ENCODE measurements around the gene LSM11.
A peak's percentile ranks its signal among the peaks of the same experiment; 100 is the strongest.
"Not testable (repeated sequence)": the region's sequence is repeated elsewhere in the genome, so short reads cannot be mapped to it uniquely, and the experiment has no call there.

Gene LSM11

DNA sequence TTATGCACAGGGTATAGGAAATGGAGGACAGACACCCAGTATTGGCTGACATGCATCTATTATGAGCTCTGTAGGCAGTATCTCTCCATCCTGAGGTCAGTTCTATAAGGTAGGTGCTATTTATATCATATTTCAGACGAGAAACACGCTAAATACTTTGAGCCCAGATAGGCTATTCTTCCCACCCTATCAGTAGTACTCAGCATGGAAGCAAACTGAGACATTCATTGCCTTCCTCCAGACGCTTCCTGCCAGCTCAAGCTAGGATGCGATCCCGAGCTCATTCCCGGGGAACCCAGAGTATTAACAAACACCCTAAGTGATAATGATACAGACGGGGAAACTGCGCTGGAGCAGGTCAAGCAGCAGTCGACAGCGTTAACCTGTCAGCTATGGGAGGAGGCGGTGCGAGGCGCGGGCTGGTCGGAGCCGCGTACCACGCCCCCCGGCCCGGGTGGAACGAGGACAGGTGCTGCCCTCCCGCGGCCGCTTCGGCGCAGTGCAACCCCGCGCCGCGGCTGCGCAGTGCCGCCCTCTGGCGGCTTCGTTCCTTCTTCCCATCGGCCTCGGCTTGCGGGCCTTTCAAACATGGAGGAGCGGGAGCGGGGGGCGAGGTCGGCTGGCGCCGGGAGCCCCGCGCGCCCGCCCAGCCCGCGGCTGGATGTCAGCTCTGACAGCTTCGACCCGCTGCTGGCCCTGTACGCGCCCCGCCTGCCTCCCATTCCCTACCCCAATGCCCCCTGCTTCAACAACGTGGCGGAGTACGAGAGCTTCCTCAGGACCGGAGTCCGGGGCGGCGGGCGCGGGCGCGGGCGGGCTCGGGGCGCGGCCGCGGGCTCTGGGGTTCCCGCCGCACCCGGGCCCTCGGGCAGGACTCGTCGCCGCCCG, at the start of gene LSM11:
TSS of gene LSM11 (plus strand) at position 550 of the 888 bp plus-strand sequence. CDS start at position 589, 39 bp downstream.
- no peak for FAIRE-seq

DNA sequence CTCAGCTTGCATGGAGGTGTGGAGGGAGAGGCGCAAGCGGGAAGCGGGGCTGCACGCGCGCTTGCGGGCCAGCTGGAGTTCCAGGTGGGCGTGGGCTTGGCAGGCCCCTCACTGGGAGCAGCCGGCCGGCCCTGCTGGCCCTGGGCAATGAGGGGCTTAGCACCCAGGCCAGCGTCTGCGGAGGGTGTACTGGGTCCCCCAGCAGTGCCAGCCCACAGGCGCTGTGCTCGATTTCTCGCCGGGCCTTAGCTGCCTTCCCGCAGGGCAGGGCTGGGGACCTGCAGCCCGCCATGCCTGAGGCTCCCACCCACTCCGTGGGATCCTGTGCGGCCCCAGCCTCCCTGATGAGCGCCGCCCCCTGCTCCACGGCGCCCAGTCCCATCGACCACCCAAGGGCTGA, 49.7 kb upstream of the LSM11 start:
- not testable (repeated sequence) for FAIRE-seq

DNA sequence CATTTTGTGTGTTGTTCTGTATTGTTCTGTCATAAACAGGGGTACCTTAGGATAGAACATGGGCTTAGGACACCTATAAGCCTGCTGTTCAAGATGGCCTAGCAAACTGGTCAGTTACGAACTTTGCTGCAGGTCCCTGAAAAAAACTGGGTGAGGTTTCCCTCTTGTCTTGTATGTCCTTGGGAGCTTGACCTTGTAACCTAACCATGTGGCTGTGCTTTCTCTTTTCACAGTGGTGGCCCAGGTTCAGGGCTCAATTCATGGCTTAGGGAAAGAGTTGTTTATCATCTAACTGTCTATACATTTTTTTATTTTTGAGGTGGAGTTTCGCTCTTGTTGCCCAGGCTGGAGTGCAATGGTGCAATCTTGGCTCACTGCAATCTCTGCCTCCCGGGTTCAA, 47.4 kb upstream of the LSM11 start:
- FAIRE-seq = not testable (repeated sequence)

DNA sequence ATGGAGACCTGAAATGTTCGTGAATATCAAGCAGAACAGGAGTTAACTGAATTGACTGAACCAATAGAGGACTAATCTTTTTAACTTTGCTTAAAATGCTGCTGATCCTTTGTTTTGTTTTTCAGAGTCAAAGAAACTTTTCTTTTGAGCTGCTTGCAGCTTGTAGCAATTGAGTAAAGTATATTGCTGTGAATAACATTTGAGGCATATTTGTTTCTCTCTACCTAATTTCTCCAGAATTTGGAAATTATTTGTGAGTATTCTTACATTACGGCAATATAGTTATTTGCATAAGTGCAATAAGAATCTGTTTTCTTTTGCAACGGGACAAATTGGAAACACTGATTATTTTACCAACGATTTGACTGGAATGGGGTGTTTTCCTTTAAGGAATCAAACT, 44.8 kb upstream of the LSM11 start:
- not testable (repeated sequence) for FAIRE-seq

DNA sequence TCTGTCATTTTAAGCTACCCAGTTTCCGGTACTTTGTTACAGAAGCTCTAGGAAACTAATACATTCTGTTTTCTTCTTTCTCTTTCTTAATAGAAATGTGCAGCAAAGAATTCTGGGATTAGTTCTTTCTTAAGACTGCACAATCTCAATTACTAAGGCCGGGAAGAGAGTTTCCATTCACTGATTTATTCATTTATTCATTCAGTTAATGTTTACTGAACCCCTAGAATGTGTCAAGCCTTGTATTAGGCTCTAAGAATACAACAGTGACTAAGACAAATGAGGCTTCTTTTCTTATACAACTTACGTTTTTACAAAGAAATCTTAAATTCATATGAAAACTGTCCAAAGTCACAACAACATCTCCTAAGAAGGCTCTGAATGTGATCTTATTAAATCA, 39.8 kb upstream of the LSM11 start:
- no peak for FAIRE-seq

DNA sequence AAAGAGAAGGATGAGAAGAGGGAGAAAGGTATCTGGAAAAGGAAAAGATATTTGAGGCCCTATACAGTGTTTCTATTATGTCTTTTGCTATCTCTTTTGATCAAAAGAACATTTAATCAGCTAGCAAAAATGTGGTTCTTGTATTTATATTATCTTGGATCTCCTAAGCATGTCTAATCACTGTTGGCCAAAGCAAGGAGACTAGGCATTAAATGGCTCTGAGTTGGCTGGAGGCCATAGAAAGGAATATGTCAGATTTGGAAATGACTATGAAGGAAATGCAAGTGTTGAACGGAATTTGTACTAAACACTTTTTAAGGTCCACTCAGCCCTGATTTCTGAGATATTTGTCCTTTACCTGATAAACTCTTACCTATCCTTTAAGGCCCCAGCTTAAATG, 34.6 kb upstream of the LSM11 start:
- FAIRE-seq = no peak

DNA sequence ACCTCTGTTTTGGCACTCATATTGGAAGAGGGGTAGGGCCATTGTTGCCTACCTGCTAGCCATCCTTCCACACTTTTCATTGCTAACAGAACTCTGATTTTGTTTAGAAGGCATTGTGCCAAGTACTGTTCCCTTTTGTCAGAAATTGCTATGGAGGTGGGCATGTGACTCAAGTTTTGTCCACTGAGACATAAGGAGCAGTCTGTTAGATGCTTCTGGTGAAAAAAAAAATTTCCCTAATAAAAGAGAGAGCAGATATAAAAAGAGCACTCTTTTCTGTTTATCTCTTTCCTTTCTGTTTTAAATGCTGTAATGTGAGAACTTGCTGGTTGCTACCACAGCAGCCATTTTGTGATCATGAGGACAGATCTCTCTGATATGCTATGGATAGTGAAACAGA, 34.2 kb upstream of the LSM11 start:
- no peak for FAIRE-seq

DNA sequence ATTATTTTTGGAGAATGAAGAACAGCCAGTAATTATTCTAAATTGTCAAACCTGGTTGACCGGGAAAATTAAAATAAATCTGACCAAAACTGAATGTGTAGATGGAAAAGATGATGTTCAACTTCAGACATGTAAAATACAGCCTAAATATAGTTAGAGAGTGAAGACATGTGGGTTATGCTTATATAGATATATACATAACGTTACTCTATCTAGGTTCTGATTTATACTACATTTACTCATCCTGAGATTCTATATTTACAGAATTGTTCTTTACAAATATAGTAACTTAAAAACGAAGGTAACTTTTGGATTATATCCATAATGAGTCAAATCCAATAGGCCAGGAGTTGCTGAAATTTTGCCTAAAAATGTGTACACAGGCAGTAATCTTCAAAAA, 33.1 kb upstream of the LSM11 start:
- no peak for FAIRE-seq

DNA sequence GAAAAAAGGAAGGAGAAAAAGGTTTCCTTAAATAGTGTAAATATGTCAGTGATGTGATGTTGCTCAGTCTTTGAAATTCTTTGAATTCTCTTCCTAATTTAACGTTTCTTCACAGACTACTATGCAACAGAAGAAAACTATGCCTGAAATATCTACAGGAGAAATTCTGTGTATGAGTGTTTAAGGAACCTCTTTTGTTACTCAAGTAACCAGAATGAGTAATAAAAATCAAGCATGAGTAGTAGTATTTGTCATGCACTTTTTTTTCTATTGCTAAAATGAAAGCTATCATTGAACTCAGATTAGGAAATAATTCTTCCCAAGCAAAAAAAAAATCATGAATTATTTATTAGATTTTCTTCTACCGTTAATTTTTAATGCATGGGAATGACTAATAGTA, 32.6 kb upstream of the LSM11 start:
- FAIRE-seq = no peak

DNA sequence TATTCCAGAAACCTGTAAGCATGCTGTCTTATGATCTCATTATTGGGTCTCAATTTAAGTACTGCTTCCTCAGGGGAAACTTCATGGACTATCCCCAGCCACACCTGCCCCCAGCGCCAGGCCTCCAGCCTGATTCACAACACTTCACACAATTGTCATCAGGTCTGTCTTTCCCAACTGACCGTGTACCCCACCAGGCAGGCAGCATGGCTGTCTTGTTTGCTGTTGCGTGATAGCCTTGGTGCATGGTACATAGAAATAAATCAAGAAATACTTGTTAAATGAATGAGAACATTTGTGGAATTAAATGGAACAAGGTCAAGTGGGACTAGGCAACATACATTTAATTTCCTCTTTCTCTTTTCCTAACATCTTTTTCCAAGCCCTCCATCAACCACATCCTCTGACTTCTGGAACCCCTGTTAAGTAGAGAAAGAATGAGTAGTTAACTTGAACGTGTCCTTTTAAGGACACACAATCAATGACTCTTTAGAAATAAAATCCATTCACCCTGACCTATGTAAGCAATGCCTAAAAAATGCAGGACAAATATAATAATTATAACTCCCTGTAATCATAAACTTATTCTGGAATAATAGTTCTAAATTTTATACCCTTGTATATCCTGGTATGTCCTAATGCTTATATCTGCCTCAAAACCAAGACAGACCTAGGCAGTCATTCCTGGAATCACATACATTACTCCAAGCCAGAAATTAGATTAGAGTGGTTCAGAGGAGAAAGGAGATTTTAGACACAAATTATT, 29.5 kb upstream of the LSM11 start:
- no peak for FAIRE-seq

DNA sequence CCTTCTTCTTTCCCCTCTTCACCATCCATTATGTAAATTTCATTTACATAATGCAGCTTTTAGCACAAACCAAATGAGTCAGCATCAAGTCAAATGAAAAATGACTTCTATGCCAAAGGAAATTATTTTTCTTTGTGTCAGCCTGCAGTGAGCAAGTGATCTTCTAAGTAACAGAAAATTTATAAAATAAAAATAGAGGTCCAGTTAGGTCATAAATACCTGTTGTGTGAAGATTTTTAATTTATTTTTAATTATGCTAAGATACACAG, 29.0 kb upstream of the LSM11 start:
- FAIRE-seq = no peak

DNA sequence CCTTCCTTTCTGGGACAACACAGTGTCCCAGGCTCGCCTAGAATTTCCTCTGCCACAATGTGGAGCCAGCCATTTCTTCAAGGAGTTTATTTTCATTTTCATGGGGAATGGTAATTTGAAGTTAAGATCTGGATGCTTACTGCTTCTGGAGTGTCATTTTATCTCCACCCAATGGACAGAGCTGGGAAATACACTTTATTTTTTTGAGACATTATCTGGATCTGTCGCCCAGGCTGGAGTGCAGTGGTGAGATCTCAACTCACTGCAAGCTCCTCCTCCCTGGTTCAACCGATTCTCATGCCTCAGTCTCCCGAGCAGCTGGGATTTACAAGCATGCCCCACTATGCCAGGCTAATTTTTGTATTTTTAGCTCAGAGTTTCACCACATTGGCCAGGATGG, 25.0 kb upstream of the LSM11 start:
- peak; percentile 28 for FAIRE-seq

DNA sequence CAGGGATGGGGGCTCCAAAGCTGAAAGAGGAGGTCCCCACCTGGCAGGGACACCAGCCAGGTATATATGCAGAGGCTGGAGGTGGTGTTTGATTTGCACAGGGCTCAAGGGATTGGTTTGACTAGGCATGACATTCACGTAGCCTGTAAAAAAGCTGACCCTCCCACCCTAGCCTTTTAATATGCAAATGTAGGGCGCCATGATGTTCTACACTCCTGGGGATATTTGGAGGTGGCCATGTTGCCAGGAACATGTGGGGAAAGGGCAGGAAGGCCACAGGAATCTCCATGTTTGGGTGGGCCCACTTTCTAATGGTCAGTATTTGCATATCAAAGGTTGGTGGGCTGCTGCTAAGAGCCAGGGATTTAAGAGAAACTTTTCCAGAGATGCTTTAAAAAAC, 24.3 kb upstream of the LSM11 start:
- FAIRE-seq = no peak

DNA sequence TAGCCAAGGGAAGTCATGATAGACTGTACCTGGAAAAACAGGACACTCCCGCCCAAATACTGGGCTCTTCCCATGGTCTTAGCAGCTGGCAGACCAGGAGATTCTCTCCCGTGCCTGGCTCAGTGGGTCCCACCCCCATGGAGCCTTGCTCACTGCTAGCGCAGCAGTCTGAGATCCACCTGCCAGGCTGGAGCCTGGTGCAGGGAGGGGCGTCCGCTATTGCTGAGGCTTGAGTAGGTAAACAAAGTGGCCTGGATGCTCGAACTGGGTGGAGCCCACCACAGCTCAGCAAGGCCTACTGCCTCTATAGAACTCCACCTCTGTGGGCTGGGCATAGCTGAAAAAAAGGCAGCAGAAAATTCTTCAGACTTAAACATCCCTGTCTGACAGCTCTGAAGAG, 22.4 kb upstream of the LSM11 start:
- FAIRE-seq = no peak

DNA sequence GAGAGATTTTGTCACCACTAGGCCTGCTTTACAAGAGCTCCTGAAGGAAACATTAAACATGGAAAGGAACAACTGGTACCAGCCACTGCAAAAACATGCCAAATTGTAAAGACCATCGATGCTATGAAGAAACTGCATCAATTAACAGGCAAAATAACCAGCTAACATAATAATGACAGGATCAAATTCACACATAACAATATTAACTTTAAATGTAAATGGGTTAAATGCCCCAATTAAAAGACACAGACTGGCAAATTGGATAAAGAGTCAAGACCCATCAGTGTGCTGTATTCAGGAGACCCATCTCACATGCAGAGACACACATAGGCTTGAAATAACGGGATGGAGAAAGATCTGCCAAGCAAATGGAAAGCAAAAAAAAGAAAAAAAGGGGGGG, 20.6 kb upstream of the LSM11 start:
- not testable (repeated sequence) for FAIRE-seq

DNA sequence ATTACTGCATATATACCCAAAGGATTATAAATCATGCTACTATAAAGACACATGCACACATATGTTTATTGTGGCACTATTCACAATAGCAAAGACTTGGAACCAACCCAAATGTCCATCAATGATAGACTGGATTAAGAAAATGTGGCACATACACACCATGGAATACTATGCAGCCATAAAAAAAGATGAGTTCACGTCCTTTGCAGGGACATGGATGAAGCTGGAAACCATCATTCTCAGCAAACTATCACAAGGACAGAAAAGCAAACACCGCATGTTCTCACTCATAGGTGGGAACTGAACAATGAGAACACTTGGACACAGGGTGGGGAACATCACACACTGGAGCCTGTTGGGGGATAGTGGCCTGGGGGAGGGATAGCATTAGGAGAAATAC, 16.9 kb upstream of the LSM11 start:
- FAIRE-seq = not testable (repeated sequence)

DNA sequence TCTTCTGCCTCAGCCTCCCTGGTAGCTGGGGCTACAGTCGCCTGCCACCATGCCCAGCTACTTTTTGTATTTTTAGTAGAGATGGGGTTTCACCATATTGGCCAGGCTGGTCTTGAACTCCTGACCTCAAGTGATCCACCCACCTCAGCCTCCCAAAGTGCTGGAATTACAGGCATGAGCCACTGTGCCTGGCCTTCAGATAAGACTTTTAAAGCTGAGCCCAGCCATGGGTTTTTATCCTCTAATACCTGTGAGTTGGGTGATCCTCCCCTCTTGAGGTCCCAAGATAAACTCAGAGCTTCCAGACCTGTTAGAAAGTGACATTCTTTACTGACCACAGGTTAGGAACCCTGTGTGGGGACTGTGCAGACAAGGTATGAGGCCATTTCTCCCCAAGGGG, 15.7 kb upstream of the LSM11 start:
- FAIRE-seq = not testable (repeated sequence)

DNA sequence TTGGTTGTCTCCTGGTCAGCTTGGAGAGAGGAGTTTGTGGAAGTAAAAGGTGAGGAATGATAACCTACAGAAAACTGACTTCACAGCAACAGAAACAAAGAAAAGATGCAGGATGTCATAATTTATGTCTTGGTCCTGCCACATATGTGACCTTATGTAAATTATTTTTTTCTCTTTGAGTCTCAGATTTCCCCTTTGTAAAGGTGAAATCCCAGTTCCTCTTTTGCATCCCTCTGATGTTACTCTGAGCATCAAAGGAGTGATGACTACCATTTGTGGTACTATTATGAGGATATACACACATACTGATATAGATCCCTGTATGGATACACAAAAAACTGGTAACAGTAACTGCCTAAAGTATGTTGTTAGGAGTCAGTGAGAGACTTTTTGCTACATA, 13.7 kb upstream of the LSM11 start:
- no peak for FAIRE-seq

DNA sequence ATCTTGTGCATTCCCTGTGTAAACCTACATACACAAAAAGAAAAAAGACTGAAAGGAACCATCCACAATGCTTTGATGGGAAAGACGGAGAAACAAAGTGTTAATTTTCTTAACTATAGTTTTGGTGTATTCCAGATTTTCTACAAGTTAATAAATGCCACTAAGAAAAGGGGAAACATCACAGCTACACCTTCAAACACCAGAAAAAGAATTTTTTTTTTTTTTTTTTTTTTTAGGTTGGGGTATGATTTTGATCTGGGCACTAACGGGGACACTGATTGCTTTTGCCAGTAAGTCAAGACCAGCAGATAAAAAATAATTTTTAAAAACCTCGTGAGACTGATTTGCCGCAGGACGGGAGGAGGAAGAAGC, 12.6 kb upstream of the LSM11 start:
- FAIRE-seq = no peak

DNA sequence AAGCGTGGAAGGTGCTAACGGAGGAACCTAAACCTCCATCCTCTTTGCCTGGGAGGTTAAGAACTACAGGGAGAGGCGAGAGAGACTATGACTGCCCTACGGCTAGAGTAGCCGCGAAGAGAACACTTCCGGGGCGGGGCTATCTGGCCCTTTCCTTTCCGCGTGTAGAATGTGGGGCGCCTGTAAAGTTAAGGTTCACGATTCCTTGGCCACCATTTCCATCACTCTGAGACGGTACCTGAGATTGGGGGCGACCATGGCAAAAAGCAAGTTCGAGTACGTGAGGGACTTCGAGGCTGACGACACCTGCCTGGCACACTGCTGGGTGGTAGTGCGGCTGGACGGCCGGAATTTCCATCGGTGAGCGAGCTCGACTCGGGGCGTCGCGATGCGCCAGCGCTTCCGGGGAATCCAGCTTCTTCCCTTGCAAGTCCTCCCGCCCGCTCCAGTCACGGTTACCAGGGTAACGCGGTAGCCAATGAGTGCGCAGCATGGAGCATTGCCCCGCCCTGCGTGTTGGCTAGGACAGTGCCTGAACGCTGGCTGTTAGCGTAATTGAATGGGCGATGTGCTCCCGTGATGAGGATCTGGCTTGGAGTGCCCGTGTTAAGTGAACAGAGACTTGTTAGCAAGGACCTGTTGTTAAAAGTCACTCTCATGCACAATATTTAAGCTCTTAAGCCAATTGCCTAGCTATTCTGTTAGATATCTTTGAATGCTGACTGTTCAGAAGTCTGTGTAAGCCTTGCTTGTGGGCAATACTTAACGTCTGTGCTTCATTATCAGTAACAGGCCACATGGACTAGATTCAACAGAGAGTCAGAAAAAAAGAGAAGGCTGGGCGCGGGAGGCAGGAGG, 12.0 kb upstream of the LSM11 start, which contains the start of gene THG1L:
TSS of gene THG1L (plus strand) at position 149 of the 858 bp plus-strand sequence. CDS start at position 170, 21 bp downstream.
- peak; percentile 47 for FAIRE-seq

DNA sequence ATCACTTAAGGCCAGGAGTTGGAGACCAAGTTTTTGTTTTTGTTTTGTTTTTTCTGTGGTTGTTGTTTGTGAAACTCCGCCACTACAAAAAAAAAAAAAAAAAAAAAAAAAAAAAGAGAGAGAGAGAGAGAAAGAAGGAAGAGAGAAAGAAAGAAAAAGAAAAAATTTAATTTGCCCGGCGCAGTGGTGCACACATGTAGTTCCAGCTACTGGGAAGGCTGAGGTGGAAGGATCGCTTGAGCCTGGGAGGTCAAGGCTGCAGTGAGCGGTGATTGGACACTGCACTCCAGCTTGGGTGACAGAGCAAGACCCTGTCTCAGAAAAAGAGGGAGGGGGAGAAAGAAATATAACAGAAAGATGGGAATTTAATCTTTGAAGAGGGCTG, 11.4 kb upstream of the LSM11 start:
- FAIRE-seq = no peak

DNA sequence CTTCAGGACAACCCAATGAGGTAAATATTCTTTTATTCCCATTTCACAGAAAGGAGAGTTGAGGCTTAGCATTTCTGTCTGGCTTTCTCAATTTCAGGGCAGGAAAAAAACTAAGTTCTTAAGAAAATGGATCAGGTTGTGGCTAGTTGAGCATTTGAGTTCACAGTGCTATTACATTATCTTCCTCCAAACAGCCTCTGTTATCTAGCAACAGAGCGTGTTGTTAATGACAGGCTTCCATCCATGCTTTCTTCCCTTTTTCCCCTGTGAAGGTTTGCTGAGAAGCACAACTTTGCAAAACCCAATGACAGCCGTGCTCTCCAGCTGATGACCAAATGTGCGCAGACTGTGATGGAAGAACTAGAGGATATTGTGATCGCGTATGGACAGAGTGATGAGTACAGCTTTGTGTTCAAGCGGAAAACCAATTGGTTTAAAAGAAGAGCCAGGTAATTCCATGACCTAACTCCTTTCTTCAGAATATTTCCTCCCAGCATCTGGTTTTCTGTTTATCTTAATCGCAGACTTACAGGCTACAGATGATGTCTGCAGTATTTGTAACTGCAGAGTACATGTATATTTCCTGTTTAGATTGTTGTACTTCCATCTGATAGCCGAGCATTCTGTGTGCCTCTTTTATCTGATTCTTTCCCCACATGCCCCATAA, 10.8 kb upstream of the LSM11 start:
- FAIRE-seq = no peak

DNA sequence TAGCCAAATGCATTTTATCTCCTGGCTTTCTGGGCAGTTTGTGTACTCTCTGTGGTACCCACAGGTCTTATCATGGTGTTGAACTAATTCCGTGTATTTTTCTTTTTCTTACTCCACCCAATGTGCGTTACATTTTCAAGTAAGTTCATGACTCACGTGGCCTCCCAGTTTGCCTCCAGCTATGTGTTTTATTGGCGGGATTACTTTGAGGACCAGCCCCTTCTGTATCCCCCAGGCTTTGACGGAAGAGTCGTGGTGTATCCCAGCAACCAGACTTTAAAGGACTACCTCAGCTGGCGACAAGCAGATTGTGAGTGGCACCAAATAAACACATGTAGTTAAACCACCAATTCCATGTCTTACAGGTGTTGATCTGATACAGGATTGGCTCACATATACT, 9.1 kb upstream of the LSM11 start:
- FAIRE-seq = no peak
